SJCRH30 (cell line): ENCODE results near the gene PLPP4. TPM values are rescaled to one million over a fixed set of nuclear protein-coding genes. Genes with fewer than 3 reads are reported as not detected.

ENCODE experiments used
- DNase-seq, 2 experiments: peaks; one replicate each; pipeline ENCODE4 v3.0.0-alpha.2; 2015 to 2020
- H3K27ac ChIP-seq: fragments of 250-450 bp; sonication (Bioruptor Pico); 2 replicates; pipeline ENCODE4 v1.5.1; 2020; ENCODE audit warnings: mild to moderate bottlenecking, moderate library complexity
- H3K27me3 ChIP-seq: fragments of 250-450 bp; sonication (Bioruptor Pico); 2 replicates; pipeline ENCODE4 v1.5.1; 2020; ENCODE audit warnings: mild to moderate bottlenecking, moderate library complexity
- H3K36me3 ChIP-seq: fragments of 250-450 bp; sonication (Bioruptor Pico); 2 replicates; pipeline ENCODE4 v1.5.1; 2020; ENCODE audit warnings: mild to moderate bottlenecking, moderate library complexity
- H3K4me1 ChIP-seq: fragments of 250-450 bp; sonication (Bioruptor Pico); 2 replicates; pipeline ENCODE4 v1.5.1; 2020; ENCODE audit warnings: mild to moderate bottlenecking, moderate library complexity
- H3K4me3 ChIP-seq: fragments of 250-450 bp; sonication (Bioruptor Pico); 2 replicates; pipeline ENCODE4 v1.5.1; 2020; ENCODE audit warnings: mild to moderate bottlenecking, moderate library complexity
- H3K9me3 ChIP-seq: fragments of 250-450 bp; sonication (Bioruptor Pico); replicated peaks from 2 replicates; pipeline ENCODE4 v1.5.1; 2020; ENCODE audit warnings: mild to moderate bottlenecking, moderate library complexity
- total RNA-seq: library from RNA; depleted of rRNA; stranded (reverse); fragments of >200 nt; shearing (Covaris generic); gene quantifications from 2 replicates; pipeline ENCODE4 v1.2.3, GENCODE V29; 2014

Gene PLPP4
- total RNA-seq, 1 experiment from 2014 or later = 0.12 TPM

GRCh38 chr10:120436439-120437112 lies 20.5 kb upstream of the PLPP4 start:
- no peaks in the 10 kb centered on the region for H3K36me3 ChIP-seq
- no peaks in the 10 kb centered on the region for H3K4me1 ChIP-seq
- H3K9me3 ChIP-seq = no peaks in the 10 kb centered on the region
- H3K27ac ChIP-seq = no peak overlapping the region
- H3K4me3 ChIP-seq = no peak overlapping the region
- peak in 1 of 2 experiments; percentile 29 for DNase-seq
- H3K27me3 ChIP-seq = no peaks in the 10 kb centered on the region

GRCh38 chr10:120437541-120437940 lies 19.5 kb upstream of the PLPP4 start:
- DNase-seq = no peak
- Histone ChIP-seq H3K4me1 (no peaks in the 10 kb centered on the region), H3K9me3 (no peaks in the 10 kb centered on the region), H3K36me3 (no peaks in the 10 kb centered on the region), H3K27ac (no peak overlapping the region), H3K4me3 (no peak overlapping the region), H3K27me3 (no peaks in the 10 kb centered on the region)

GRCh38 chr10:120451968-120452367 lies 5.1 kb upstream of the PLPP4 start:
- Histone ChIP-seq H3K4me3 (no peak overlapping the region), H3K4me1 (no peaks in the 10 kb centered on the region), H3K27ac (no peak overlapping the region), H3K27me3 (peaks cover 4% of the 10 kb centered on the region; the same call in 1 of the 2 replicates), H3K9me3 (0 out of 2 replicates have a peak, but pooled peaks cover 3% of the 10 kb centered on the region), H3K36me3 (no peaks in the 10 kb centered on the region)
- DNase-seq = no peak

GRCh38 chr10:120453319-120453718 lies 3.7 kb upstream of the PLPP4 start:
- no peak overlapping the region for H3K27ac ChIP-seq
- no peaks in the 10 kb centered on the region for H3K36me3 ChIP-seq
- H3K27me3 ChIP-seq = peaks cover 8% of the 10 kb centered on the region; the same call in 1 of the 2 replicates
- 0 out of 2 replicates have a peak, but pooled peaks cover 3% of the 10 kb centered on the region for H3K9me3 ChIP-seq
- H3K4me3 ChIP-seq = no peak overlapping the region
- no peaks in the 10 kb centered on the region for H3K4me1 ChIP-seq
- DNase-seq = no peak

- Histone ChIP-seq H3K27me3 (peaks cover 8% of the 10 kb centered on the region; the same call in 1 of the 2 replicates), H3K27ac (no peak overlapping the region), H3K4me3 (no peak overlapping the region), H3K4me1 (no peaks in the 10 kb centered on the region), H3K36me3 (no peaks in the 10 kb centered on the region), H3K9me3 (0 out of 2 replicates have a peak, but pooled peaks cover 3% of the 10 kb centered on the region)
- no peak for DNase-seq
Observed at GRCh38 chr10:120453886-120454285, 3.1 kb upstream of the PLPP4 start.

- no peaks in the 10 kb centered on the region for H3K4me1 ChIP-seq
- no peak for DNase-seq
- H3K27ac ChIP-seq = no peak overlapping the region
- H3K36me3 ChIP-seq = no peaks in the 10 kb centered on the region
- 0 out of 2 replicates have a peak, but pooled peaks cover 3% of the 10 kb centered on the region for H3K9me3 ChIP-seq
- H3K27me3 ChIP-seq = peaks cover 12% of the 10 kb centered on the region; the same call in 1 of the 2 replicates
- no peak overlapping the region for H3K4me3 ChIP-seq
Observed at GRCh38 chr10:120455004-120455403, 2.0 kb upstream of the PLPP4 start.

GRCh38 chr10:120455606-120456005 lies 1.4 kb upstream of the PLPP4 start:
- Histone ChIP-seq H3K27me3 (peaks cover 12% of the 10 kb centered on the region; the same call in 1 of the 2 replicates), H3K36me3 (no peaks in the 10 kb centered on the region), H3K9me3 (0 out of 2 replicates have a peak, but pooled peaks cover 3% of the 10 kb centered on the region), H3K4me1 (no peaks in the 10 kb centered on the region), H3K27ac (no peak overlapping the region), H3K4me3 (no peak overlapping the region)
- no peak for DNase-seq

GRCh38 chr10:120456143-120456625 lies 843 bp upstream of the PLPP4 start:
- peak overlapping the region; percentile 49 for H3K4me3 ChIP-seq
- H3K27me3 ChIP-seq = peaks cover 12% of the 10 kb centered on the region; the same call in 1 of the 2 replicates
- DNase-seq = no peak
- H3K27ac ChIP-seq = no peak overlapping the region
- no peaks in the 10 kb centered on the region for H3K9me3 ChIP-seq
- no peaks in the 10 kb centered on the region for H3K36me3 ChIP-seq
- H3K4me1 ChIP-seq = no peaks in the 10 kb centered on the region

- Histone ChIP-seq H3K9me3 (no peaks in the 10 kb centered on the region), H3K36me3 (no peaks in the 10 kb centered on the region), H3K27me3 (peaks cover 12% of the 10 kb centered on the region; the same call in 1 of the 2 replicates), H3K4me3 (peak overlapping the region; percentile 49), H3K4me1 (no peaks in the 10 kb centered on the region), H3K27ac (no peak overlapping the region)
- no peak for DNase-seq
Observed at GRCh38 chr10:120457431-120458172, 575 bp downstream of the PLPP4 start.

GRCh38 chr10:120458432-120458831 lies 1.4 kb downstream of the PLPP4 start:
- no peak for DNase-seq
- Histone ChIP-seq H3K4me1 (no peaks in the 10 kb centered on the region), H3K27ac (no peak overlapping the region), H3K4me3 (no peak overlapping the region), H3K36me3 (no peaks in the 10 kb centered on the region), H3K27me3 (peaks cover 12% of the 10 kb centered on the region; the same call in 1 of the 2 replicates), H3K9me3 (no peaks in the 10 kb centered on the region)

GRCh38 chr10:120459185-120459584 lies 2.2 kb downstream of the PLPP4 start:
- no peaks in the 10 kb centered on the region for H3K4me1 ChIP-seq
- no peak overlapping the region for H3K27ac ChIP-seq
- no peak overlapping the region for H3K4me3 ChIP-seq
- H3K36me3 ChIP-seq = no peaks in the 10 kb centered on the region
- DNase-seq = no peak
- H3K9me3 ChIP-seq = no peaks in the 10 kb centered on the region
- peaks cover 12% of the 10 kb centered on the region; the same call in 1 of the 2 replicates for H3K27me3 ChIP-seq

- peaks cover 10% of the 10 kb centered on the region; the same call in 1 of the 2 replicates for H3K27me3 ChIP-seq
- H3K4me1 ChIP-seq = no peaks in the 10 kb centered on the region
- no peak overlapping the region for H3K27ac ChIP-seq
- DNase-seq = no peak
- H3K4me3 ChIP-seq = no peak overlapping the region
- no peaks in the 10 kb centered on the region for H3K9me3 ChIP-seq
- H3K36me3 ChIP-seq = no peaks in the 10 kb centered on the region
Observed at GRCh38 chr10:120460186-120460585, 3.2 kb downstream of the PLPP4 start.

GRCh38 chr10:120460776-120461175 lies 3.7 kb downstream of the PLPP4 start:
- no peaks in the 10 kb centered on the region for H3K36me3 ChIP-seq
- no peaks in the 10 kb centered on the region for H3K4me1 ChIP-seq
- no peak overlapping the region for H3K27ac ChIP-seq
- no peaks in the 10 kb centered on the region for H3K9me3 ChIP-seq
- H3K27me3 ChIP-seq = peaks cover 8% of the 10 kb centered on the region; the same call in 1 of the 2 replicates
- H3K4me3 ChIP-seq = no peak overlapping the region
- no peak for DNase-seq

- no peaks in the 10 kb centered on the region for H3K4me1 ChIP-seq
- no peak overlapping the region for H3K27ac ChIP-seq
- peaks cover 8% of the 10 kb centered on the region; the same call in 1 of the 2 replicates for H3K27me3 ChIP-seq
- H3K4me3 ChIP-seq = no peak overlapping the region
- no peak for DNase-seq
- no peaks in the 10 kb centered on the region for H3K36me3 ChIP-seq
- no peaks in the 10 kb centered on the region for H3K9me3 ChIP-seq
Observed at GRCh38 chr10:120462018-120462682, 5.1 kb downstream of the PLPP4 start.
